ENCODE data around the gene CCDC50. TPM values are rescaled to one million over a fixed set of nuclear protein-coding genes. Genes with fewer than 3 reads are reported as not detected.

The CCDC50 gene
- total RNA-seq, 1 experiment from 2014 or later, result 21.0 TPM

- Histone ChIP-seq H3T11ph (ENCODE audit: low read length) (no peak overlapping the region), H4K91ac (ENCODE audit: insufficient read length, low read depth, low read length) (no peak overlapping the region), H2BK120ac (ENCODE audit: low read depth, low read length, poor library complexity, severe bottlenecking) (no peak overlapping the region), H2BK12ac (ENCODE audit: insufficient read length, low read depth, low read length) (no peak overlapping the region), H3K27ac (ENCODE audit: insufficient read length, low read depth, low read length) (no peak overlapping the region), H3K4me1 (ENCODE audit: insufficient read depth, low read length) (no peaks in the 10 kb centered on the region; the same call in 1 of the 2 replicates), H3K4ac (ENCODE audit: low read depth, low read length) (no peak overlapping the region), H2AK5ac (ENCODE audit: insufficient read length, low read length) (no peak overlapping the region), H3K79me1 (ENCODE audit: insufficient read depth, low read depth, low read length, poor library complexity, severe bottlenecking) (no peaks in the 10 kb centered on the region), H2AFZ (ENCODE audit: low read length) (no peak overlapping the region), H3K23ac (ENCODE audit: insufficient read length, low read depth, low read length) (no peak overlapping the region), H4K8ac (replicated peaks; ENCODE audit: insufficient read length, low read depth, low read length) (no peak overlapping the region), H3K79me2 (ENCODE audit: insufficient read depth, low read length) (no peaks in the 10 kb centered on the region), H2BK20ac (ENCODE audit: low read depth, low read length, poor library complexity, severe bottlenecking) (no peak overlapping the region), H3K9ac (ENCODE audit: extremely low read depth, insufficient read length, low read length) (no peak overlapping the region), H4K5ac (ENCODE audit: insufficient read length, low read depth, low read length) (no peak overlapping the region), H3K56ac (ENCODE audit: insufficient read length, low read depth, low read length) (no peak overlapping the region), H3K4me2 (ENCODE audit: insufficient read depth, insufficient read length, low read length) (no peak overlapping the region), H4K20me1 (ENCODE audit: control insufficient read depth, insufficient read depth, insufficient read length) (no peaks in the 10 kb centered on the region), H2BK5ac (ENCODE audit: insufficient read length, low read length) (no peak overlapping the region), H3K9me3 (ENCODE audit: control insufficient read depth, low read depth, low read length) (no peaks in the 10 kb centered on the region), H2BK15ac (ENCODE audit: low read depth, low read length) (no peak overlapping the region), H3K14ac (ENCODE audit: insufficient read depth, low read length) (no peak overlapping the region), H3K27me3 (ENCODE audit: insufficient read depth, low read length) (no peaks in the 10 kb centered on the region), H3K18ac (ENCODE audit: insufficient read length, low read depth, low read length) (no peak overlapping the region), H3K23me2 (ENCODE audit: insufficient read length, low read depth, low read length, poor library complexity, severe bottlenecking) (no peaks in the 10 kb centered on the region)
- no peak for TF ChIP-seq CTCF (conservative IDR thresholded peaks at IDR 0.05)
- H3K27ac Mint-ChIP-seq, result peak overlapping the region in 1 of 3 experiments; percentile 88; a peak in 3 of 7 replicates
- no peak overlapping the region for H3K4me3 Mint-ChIP-seq
- no peak for DNase-seq
- WGBS (ENCODE audit: extremely low coverage, insufficient read length, low lambda C conversion rate), result no CpG with 5 or more reads among the region's 2 CpGs
- no peaks in the 10 kb centered on the region for H3K27me3 Mint-ChIP-seq (ENCODE audit: low read depth)
- H3K36me3 Mint-ChIP-seq (ENCODE audit: insufficient read depth in 1 of 3, low read depth in 3 of 3), result peaks cover 4 to 15% (median 14%) of the 10 kb centered on the region in 3 experiments; a peak in 6 of 7 replicates
- H3K4me1 Mint-ChIP-seq, result peaks cover 29 to 35% of the 10 kb centered on the region in 2 experiments
- no peaks in the 10 kb centered on the region for H3K9me3 Mint-ChIP-seq
These were observed 62.9 kb downstream of the CCDC50 start for GRCh38 chr3:191391861-191392808.

Data from H9 (cell line).